Activated CD4-positive, alpha-beta T cell treated with anti-CD3 and anti-CD28 coated beads for 24 hours (primary cell): ENCODE data around the gene AMHR2.

Source experiments
- DNase-seq, 2 donors: peaks; one replicate each; pipeline ENCODE4 v3.0.0-alpha.2; 2020; ENCODE audit warnings: low read depth in 2 of 2

The AMHR2 gene

GRCh38 chr12:53480491-53481442, 57.1 kb downstream of the AMHR2 start:
- DNase-seq = no peak
